Skin epidermis (tissue), 12 donors: Measurements from ENCODE around the gene DLL4.
"Not testable (repeated sequence)": the region's sequence is repeated elsewhere in the genome, so short reads cannot be mapped to it uniquely, and the experiment has no call there.

ENCODE experiments used
- H3K27ac ChIP-seq, 21 experiments: fragments of 200-600 bp; sonication (generic) in 11 of 21; one replicate each; pipeline ENCODE4 v1.5.0; 2020; ENCODE audit warnings: mild to moderate bottlenecking in 3 of 21, inconsistent platforms in 2 of 21, moderate library complexity in 2 of 21
- H3K4me3 ChIP-seq, 7 experiments: fragments of 200-600 bp; sonication (generic) in 2 of 7; one replicate each; pipeline ENCODE4 v1.5.0; 2020; ENCODE audit warnings: inconsistent platforms in 2 of 7, mild to moderate bottlenecking in 2 of 7, moderate library complexity in 1 of 7

DLL4 gene

GRCh38 chr15:40955141-40955903 lies 26.2 kb downstream of the DLL4 start:
- H3K27ac ChIP-seq = no peak overlapping the region

GRCh38 chr15:40955930-40956540 lies 26.9 kb downstream of the DLL4 start:
- no peak overlapping the region for H3K4me3 ChIP-seq
- no peak overlapping the region for H3K27ac ChIP-seq

More at GRCh38 chr15:40955141-40955903, 26.2 kb downstream of the DLL4 start:
- no peak overlapping the region for H3K4me3 ChIP-seq

GRCh38 chr15:40956541-40956982 lies 27.4 kb downstream of the DLL4 start:
- no peak overlapping the region for H3K27ac ChIP-seq

GRCh38 chr15:40957041-40957555 lies 28.0 kb downstream of the DLL4 start:
- no peak overlapping the region for H3K27ac ChIP-seq
- no peak overlapping the region for H3K4me3 ChIP-seq

More at GRCh38 chr15:40956541-40956982, 27.4 kb downstream of the DLL4 start:
- H3K4me3 ChIP-seq = no peak overlapping the region

GRCh38 chr15:40957581-40958051 lies 28.5 kb downstream of the DLL4 start:
- Histone ChIP-seq H3K4me3 (no peak overlapping the region), H3K27ac (no peak overlapping the region)

GRCh38 chr15:40958146-40958545 lies 29.0 kb downstream of the DLL4 start:
- H3K27ac ChIP-seq = no peak overlapping the region

GRCh38 chr15:40958723-40959122 lies 29.6 kb downstream of the DLL4 start:
- H3K27ac ChIP-seq = no peak overlapping the region
- H3K4me3 ChIP-seq = no peak overlapping the region

More at GRCh38 chr15:40958146-40958545, 29.0 kb downstream of the DLL4 start:
- H3K4me3 ChIP-seq = no peak overlapping the region

- no peak overlapping the region for H3K4me3 ChIP-seq
- H3K27ac ChIP-seq = no peak overlapping the region
Observed at GRCh38 chr15:40959331-40960141, 30.4 kb downstream of the DLL4 start.

- no peak overlapping the region for H3K27ac ChIP-seq
- H3K4me3 ChIP-seq = no peak overlapping the region
Observed at GRCh38 chr15:40960151-40960885, 31.2 kb downstream of the DLL4 start.

- Histone ChIP-seq H3K27ac (no peak overlapping the region), H3K4me3 (no peak overlapping the region)
Observed at GRCh38 chr15:40960925-40961324, 31.8 kb downstream of the DLL4 start.

GRCh38 chr15:40961740-40962139 lies 32.6 kb downstream of the DLL4 start:
- H3K4me3 ChIP-seq, H3K27ac ChIP-seq: not testable (repeated sequence)

GRCh38 chr15:40962317-40962716 lies 33.2 kb downstream of the DLL4 start:
- H3K27ac ChIP-seq, H3K4me3 ChIP-seq: not testable (repeated sequence)

- no peak overlapping the region for H3K27ac ChIP-seq
- no peak overlapping the region for H3K4me3 ChIP-seq
Observed at GRCh38 chr15:40963201-40963600, 34.1 kb downstream of the DLL4 start.

GRCh38 chr15:40964006-40964405 lies 34.9 kb downstream of the DLL4 start:
- H3K4me3 ChIP-seq = no peak overlapping the region
- H3K27ac ChIP-seq = no peak overlapping the region

GRCh38 chr15:40964634-40965033 lies 35.5 kb downstream of the DLL4 start:
- Histone ChIP-seq H3K27ac (no peak overlapping the region), H3K4me3 (no peak overlapping the region)

- no peak overlapping the region for H3K27ac ChIP-seq
- H3K4me3 ChIP-seq = no peak overlapping the region
Observed at GRCh38 chr15:40968290-40969085, 39.3 kb downstream of the DLL4 start.

GRCh38 chr15:40969363-40969762 lies 40.2 kb downstream of the DLL4 start:
- Histone ChIP-seq H3K27ac (no peak overlapping the region), H3K4me3 (no peak overlapping the region)

GRCh38 chr15:40974879-40975278 lies 45.7 kb downstream of the DLL4 start:
- no peak overlapping the region for H3K27ac ChIP-seq
- no peak overlapping the region for H3K4me3 ChIP-seq

- Histone ChIP-seq H3K4me3 (no peak overlapping the region), H3K27ac (no peak overlapping the region)
Observed at GRCh38 chr15:40976819-40977218, 47.7 kb downstream of the DLL4 start.
